ENCODE results near the gene HTRA1. TPM values are rescaled to one million over a fixed set of nuclear protein-coding genes. Genes with fewer than 3 reads are reported as not detected.

HTRA1 gene
- total RNA-seq, 2 experiments from 2014 or later = not detected

DNA sequence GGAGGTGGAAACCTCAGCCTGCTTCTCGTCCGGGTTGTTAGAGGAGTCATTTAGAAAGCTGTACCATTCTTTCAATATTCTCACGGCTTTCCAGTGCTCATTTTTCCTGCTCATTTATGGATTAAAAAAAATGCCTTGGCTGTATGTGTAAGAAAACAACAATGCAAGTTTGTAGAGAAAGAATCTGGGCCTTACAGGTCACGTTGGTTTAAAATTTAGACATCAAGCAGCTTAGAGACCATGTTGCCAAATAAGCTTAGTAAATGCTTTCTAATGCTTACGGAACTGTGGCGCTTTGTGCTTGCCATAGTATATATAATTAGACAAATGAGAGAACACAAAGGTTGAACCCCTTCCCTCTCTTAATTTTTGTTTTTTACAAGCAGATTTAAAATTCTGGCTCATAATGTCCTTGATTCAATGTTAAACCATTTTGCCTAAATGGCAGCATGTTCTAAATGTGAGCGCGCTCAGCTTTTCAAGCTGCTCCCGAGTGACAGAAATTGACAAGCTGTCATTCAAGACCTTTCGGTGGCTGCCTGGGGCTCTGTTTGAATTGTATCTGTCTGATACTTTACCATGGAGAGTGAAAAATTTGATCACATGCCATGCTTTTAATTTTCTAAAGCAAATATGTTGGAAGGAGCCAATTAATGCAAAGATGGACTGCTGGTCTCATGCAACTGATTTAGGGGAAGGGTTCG, 5.8 kb upstream of the HTRA1 start:
- POLR2A ChIA-PET = no interaction called here
- ATAC-seq (no peak), DNase-seq (no peak)
- no peak overlapping the region for H3K4me3 Mint-ChIP-seq
- intact Hi-C loops (cut with DNase I, micrococcal nuclease) = no loop called here
- no peak overlapping the region for H3K27ac Mint-ChIP-seq
- no peaks in the 10 kb centered on the region for H3K36me3 Mint-ChIP-seq (ENCODE audit: low read depth)
- peaks cover 29% of the 10 kb centered on the region for H3K27me3 Mint-ChIP-seq
- CTCF ChIA-PET = interaction anchor here (0.6 to 1.6 kb wide), 2 partner anchors 157 to 835 kb away, joined by 3 read pairs; no protein-coding TSS in a partner anchor
- no peaks in the 10 kb centered on the region for H3K9me3 Mint-ChIP-seq (ENCODE audit: low read depth)
- peaks cover under 1% of the 10 kb centered on the region for H3K4me1 Mint-ChIP-seq

DNA sequence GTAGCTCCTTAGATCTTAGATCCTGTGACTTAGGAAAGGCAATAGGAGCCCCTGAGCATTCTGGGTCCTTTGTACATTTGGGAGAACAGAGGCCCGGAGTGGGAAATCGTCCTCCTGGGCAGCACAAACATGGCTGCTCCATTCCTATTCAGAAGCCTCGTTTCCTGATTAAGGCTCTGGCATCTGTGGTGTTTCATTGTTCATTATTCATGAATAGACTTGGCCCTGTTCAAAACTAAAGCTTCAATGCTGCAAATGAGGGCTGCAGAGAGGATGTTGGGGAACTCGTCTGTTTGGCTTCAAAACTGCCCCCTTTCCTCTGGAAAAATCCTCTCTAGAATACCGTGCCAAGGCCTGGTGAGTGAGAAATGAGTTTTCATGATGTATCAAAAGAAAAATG, 3.4 kb upstream of the HTRA1 start:
- CTCF ChIA-PET = no interaction called here
- Mint-ChIP-seq H3K4me3 (no peak overlapping the region), H3K4me1 (peaks cover 9% of the 10 kb centered on the region), H3K27ac (no peak overlapping the region), H3K36me3 (ENCODE audit: low read depth) (no peaks in the 10 kb centered on the region), H3K27me3 (peaks cover 36% of the 10 kb centered on the region), H3K9me3 (ENCODE audit: low read depth) (no peaks in the 10 kb centered on the region)
- DNase-seq (no peak), ATAC-seq (no peak)
- intact Hi-C loops (cut with DNase I, micrococcal nuclease) = no loop called here
- POLR2A ChIA-PET = no interaction called here

DNA sequence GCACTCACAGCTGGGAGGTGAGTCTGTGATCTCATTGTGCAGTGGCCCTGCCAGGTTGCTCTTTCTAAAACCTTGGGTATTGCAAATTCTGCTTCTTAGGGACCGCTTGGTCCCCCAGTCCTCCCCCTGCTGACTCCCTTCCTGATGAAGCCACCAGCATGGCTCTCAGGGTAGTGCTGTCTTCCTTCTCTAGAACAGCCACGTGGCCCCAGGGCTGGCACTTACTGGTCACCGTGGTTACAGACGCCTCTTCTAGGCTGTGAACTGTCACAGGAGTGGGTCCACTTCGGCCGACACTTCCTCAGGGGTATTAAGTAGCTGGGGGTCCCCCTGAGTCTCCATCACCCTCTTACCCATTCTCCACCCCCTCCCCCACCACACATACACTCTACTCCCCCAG, 2.7 kb upstream of the HTRA1 start:
- DNase-seq = no peak
- intact Hi-C loops (cut with DNase I, micrococcal nuclease) = no loop called here
- no peak overlapping the region for H3K4me3 Mint-ChIP-seq
- POLR2A ChIA-PET = no interaction called here
- H3K27me3 Mint-ChIP-seq = peaks cover 44% of the 10 kb centered on the region
- peaks cover 9% of the 10 kb centered on the region for H3K4me1 Mint-ChIP-seq
- H3K9me3 Mint-ChIP-seq (ENCODE audit: low read depth) = no peaks in the 10 kb centered on the region
- no peak for ATAC-seq
- CTCF ChIA-PET = no interaction called here
- H3K36me3 Mint-ChIP-seq (ENCODE audit: low read depth) = no peaks in the 10 kb centered on the region
- no peak overlapping the region for H3K27ac Mint-ChIP-seq

DNA sequence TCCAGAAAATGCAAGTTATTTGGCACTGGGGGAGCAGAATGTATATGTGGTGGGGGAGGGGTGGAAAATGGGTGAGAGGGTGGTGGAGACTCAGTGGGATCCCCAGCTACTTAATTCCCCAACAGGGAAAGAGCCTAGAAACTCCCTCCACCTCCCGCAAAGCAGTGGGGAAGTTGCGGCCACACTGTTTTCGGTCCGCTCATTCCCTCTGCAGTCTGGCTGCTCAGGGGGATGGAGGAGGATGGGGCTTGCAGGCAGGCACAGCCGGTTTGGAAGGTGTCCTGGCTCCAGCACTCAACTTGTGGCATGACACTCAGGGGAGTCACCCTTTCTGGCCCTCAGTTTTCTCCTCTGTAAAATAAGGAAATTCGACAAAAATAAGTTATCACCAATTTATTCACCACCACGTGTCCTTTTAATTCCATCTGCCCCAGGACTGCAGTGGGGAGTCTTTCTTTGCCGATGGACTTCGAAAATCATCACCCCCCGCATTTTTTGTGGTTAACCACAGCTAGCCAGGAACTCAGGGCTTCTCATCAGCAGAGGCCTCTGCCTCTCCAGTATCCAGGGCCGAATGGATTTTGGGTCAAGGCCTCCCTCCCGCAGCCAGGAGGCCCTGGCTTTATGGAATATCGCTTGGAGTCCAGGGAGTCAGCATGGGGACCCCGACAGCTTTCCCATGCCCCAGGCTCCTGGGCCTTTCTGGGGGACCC, 1.6 kb upstream of the HTRA1 start:
- Mint-ChIP-seq H3K4me1 (peaks cover 9% of the 10 kb centered on the region), H3K4me3 (no peak overlapping the region), H3K9me3 (ENCODE audit: low read depth) (no peaks in the 10 kb centered on the region), H3K36me3 (ENCODE audit: low read depth) (no peaks in the 10 kb centered on the region), H3K27me3 (peaks cover 49% of the 10 kb centered on the region), H3K27ac (no peak overlapping the region)
- DNase-seq (no peak), ATAC-seq (no peak)
- intact Hi-C loops (cut with DNase I, micrococcal nuclease) = no loop called here
- POLR2A ChIA-PET = no interaction called here
- CTCF ChIA-PET = no interaction called here

DNA sequence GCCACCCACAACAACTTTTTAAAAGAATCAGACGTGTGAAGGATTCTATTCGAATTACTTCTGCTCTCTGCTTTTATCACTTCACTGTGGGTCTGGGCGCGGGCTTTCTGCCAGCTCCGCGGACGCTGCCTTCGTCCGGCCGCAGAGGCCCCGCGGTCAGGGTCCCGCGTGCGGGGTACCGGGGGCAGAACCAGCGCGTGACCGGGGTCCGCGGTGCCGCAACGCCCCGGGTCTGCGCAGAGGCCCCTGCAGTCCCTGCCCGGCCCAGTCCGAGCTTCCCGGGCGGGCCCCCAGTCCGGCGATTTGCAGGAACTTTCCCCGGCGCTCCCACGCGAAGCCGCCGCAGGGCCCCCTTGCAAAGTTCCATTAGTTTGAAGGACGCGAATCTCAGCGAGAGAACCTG, 461 bp upstream of the HTRA1 start:
- no peak for ATAC-seq
- no peaks in the 10 kb centered on the region for H3K36me3 Mint-ChIP-seq (ENCODE audit: low read depth)
- peaks cover 9% of the 10 kb centered on the region for H3K4me1 Mint-ChIP-seq
- H3K27me3 Mint-ChIP-seq = peaks cover 58% of the 10 kb centered on the region
- peak overlapping the region; percentile 6 for H3K4me3 Mint-ChIP-seq
- DNase-seq = no peak
- intact Hi-C loops (cut with DNase I, micrococcal nuclease) = no loop called here
- H3K9me3 Mint-ChIP-seq (ENCODE audit: low read depth) = no peaks in the 10 kb centered on the region
- ChIA-PET CTCF (interaction anchor here (0.6 kb wide), 1 partner anchor 940 kb away, joined by 3 read pairs; no protein-coding TSS in a partner anchor), POLR2A (no interaction called here)
- H3K27ac Mint-ChIP-seq = no peak overlapping the region

DNA sequence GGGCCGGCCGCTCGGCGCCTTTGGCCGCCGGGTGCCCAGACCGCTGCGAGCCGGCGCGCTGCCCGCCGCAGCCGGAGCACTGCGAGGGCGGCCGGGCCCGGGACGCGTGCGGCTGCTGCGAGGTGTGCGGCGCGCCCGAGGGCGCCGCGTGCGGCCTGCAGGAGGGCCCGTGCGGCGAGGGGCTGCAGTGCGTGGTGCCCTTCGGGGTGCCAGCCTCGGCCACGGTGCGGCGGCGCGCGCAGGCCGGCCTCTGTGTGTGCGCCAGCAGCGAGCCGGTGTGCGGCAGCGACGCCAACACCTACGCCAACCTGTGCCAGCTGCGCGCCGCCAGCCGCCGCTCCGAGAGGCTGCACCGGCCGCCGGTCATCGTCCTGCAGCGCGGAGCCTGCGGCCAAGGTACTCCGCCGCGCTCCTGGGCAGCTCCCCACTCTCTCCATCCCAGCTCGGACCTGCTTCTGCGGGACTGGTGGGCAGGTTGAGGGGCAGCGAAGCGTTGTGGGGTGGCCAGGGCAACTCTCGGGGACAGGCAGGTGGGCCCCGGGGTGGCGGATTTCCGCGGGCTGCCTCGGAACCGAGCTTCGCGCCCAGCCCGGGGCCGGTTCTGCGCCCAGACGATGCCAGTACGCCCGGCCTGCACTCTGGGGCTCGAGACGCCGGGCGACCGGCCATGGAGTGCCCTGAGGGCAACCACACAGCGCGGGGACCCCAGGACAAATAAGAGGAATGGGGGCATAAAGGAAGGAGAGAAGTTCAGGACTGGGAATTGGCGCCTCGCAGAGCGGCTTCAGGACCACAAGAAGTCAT, 578 bp downstream of the HTRA1 start:
- peak; percentile 28 for DNase-seq
- Mint-ChIP-seq H3K4me1 (peaks cover 9% of the 10 kb centered on the region), H3K36me3 (ENCODE audit: low read depth) (no peaks in the 10 kb centered on the region), H3K27me3 (peaks cover 57% of the 10 kb centered on the region), H3K4me3 (peak overlapping the region; percentile 63), H3K27ac (no peak overlapping the region), H3K9me3 (ENCODE audit: low read depth) (no peaks in the 10 kb centered on the region)
- ATAC-seq = peak; percentile 55
- CTCF ChIA-PET = interaction anchor here (0.9 to 1.6 kb wide), 2 partner anchors 26 to 163 kb away, joined by 3 to 4 read pairs; no protein-coding TSS in a partner anchor
- POLR2A ChIA-PET = no interaction called here
- intact Hi-C loops (cut with DNase I, micrococcal nuclease) = no loop called here

DNA sequence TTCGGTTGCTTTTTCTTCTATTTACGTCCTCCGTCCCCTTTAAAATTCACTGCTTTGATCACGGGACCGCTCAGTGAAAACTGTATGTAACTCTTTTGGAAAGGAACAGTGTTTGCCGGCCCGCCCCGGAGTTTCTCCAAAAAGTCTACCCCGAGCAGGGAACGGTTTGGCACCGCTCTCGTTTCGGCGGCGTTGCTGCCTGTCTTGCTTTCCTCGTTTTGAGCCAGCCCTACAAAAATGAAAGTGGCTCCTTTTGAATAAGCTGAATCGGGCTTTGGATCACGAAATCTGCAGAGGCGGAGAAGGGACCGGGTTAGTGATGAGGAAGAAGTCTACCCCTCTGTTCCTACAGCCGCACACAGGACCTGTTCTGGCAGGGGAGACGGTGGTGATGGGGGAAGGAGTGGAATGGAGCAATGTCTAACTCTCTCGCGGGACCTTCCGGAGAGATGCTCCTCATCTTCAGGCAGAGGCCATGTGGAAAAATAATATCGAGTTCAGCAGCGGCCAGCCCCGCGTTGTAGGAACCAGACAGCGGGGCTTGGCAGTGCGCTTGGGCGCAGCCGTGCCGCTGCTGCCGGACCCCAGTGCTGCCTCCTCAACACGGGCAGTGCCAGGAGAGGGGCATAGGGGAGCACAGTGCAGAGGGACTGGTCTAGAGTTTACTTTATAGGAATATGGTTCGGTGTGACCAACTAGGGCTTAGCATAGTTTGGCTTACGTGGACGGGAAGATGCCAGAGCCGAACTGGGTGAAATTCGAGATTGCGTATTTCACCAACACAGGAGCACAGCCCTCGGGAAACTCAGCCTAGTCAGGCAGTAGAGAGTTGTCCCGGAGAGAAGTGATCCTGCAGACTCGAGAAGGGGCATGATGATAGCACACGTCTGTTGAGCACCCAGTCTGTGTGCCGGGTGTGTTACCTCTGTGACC, 1.4 kb downstream of the HTRA1 start:
- CTCF ChIA-PET = interaction anchor here (1.6 kb wide), 1 partner anchor 164 kb away, joined by 4 read pairs; no protein-coding TSS in a partner anchor
- DNase-seq = peak; percentile 38

DNA sequence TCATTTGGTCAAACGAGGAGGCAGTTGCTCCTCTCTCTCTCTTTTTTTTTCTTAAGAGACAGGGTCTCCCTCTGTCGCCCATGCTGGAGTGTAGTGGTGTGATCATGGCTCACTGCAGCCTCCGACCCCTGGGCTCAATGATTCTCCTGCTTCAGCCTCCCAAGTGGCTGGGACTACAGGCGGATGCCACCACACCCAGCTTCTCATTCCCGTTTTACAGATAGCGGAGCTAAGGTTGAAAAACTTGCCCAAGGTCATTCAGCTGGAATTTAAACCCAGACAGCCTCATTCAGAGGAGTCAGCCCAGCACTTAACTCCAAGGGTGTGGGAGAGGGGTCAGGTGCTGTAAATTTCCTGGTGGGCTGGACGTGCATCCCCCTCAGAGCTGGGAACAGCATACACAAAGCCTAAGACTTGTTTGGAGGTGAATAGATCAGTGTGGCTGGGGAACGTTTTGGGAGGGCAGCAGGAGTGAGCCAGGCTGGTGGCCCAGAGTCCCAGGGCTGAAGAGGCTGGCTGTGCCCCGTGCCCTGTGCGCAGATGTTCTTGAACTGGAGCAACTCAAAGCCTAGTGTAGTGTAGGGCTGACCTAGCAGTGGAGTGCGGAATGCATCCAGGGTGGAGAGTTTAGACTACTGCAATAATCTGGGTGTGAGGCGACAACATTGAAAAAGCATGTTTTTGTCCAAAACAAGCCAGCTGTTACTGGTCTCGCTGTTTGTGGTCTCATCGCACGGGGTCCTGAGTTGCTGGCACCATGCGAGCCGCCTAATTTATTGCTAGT, 2.3 kb downstream of the HTRA1 start:
- Mint-ChIP-seq H3K27ac (no peak overlapping the region), H3K9me3 (ENCODE audit: low read depth) (no peaks in the 10 kb centered on the region), H3K36me3 (ENCODE audit: low read depth) (no peaks in the 10 kb centered on the region), H3K4me1 (peaks cover 9% of the 10 kb centered on the region), H3K27me3 (peaks cover 54% of the 10 kb centered on the region), H3K4me3 (no peak overlapping the region)
- POLR2A ChIA-PET = no interaction called here
- intact Hi-C loops (cut with DNase I, micrococcal nuclease) = no loop called here
- CTCF ChIA-PET = no interaction called here
- DNase-seq (no peak), ATAC-seq (no peak)

More for the DNA sequence above, 1.4 kb downstream of the HTRA1 start:
- intact Hi-C loops (cut with DNase I, micrococcal nuclease) = no loop called here
- POLR2A ChIA-PET = no interaction called here
- Mint-ChIP-seq H3K9me3 (ENCODE audit: low read depth) (no peaks in the 10 kb centered on the region), H3K27ac (no peak overlapping the region), H3K27me3 (peaks cover 59% of the 10 kb centered on the region), H3K36me3 (ENCODE audit: low read depth) (no peaks in the 10 kb centered on the region), H3K4me3 (peak overlapping the region; percentile 63), H3K4me1 (peaks cover 9% of the 10 kb centered on the region)
- ATAC-seq = peak; percentile 43

DNA sequence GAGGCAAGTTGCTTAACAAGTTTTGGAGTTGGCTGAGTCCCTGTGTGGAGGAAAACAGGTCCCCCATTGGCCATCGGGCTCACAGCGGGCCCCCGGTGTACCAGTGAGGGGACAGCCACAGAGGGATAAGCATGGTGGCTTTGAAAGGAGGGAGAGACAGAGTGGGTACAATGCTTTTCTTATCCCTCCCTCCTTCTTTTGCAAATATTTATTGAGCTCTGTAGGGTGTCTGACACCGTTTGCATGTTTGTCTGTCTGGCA, 2.8 kb downstream of the HTRA1 start:
- Mint-ChIP-seq H3K9me3 (ENCODE audit: low read depth) (no peaks in the 10 kb centered on the region), H3K4me1 (peaks cover 9% of the 10 kb centered on the region), H3K4me3 (no peak overlapping the region), H3K27me3 (peaks cover 53% of the 10 kb centered on the region), H3K27ac (no peak overlapping the region), H3K36me3 (ENCODE audit: low read depth) (no peaks in the 10 kb centered on the region)
- no peak for DNase-seq
- intact Hi-C loops (cut with DNase I, micrococcal nuclease) = no loop called here
- ChIA-PET CTCF (no interaction called here), POLR2A (no interaction called here)
- no peak for ATAC-seq

DNA sequence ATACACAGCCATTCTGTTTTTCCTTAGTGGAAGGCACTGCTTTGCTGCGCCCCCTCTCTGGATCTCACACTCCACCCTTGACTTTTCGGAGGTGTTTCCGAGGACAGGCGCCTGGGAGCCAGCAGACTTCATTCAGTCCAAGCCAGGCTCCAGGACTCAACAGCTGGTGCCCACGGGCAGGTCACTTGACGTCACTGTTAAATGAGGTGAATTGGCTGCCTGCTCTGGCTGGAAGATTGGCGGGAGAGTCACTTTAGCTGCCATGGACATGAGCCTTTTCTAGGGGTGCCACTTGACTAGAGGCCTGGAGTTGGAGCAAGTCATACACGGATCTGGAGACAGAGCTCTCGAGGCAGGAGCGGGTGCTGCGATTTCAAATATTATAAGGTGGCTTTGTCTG, 3.2 kb downstream of the HTRA1 start:
- H3K36me3 Mint-ChIP-seq (ENCODE audit: low read depth) = no peaks in the 10 kb centered on the region
- no peak overlapping the region for H3K27ac Mint-ChIP-seq
- H3K4me3 Mint-ChIP-seq = no peak overlapping the region
- H3K9me3 Mint-ChIP-seq (ENCODE audit: low read depth) = no peaks in the 10 kb centered on the region
- peaks cover 9% of the 10 kb centered on the region for H3K4me1 Mint-ChIP-seq
- ChIA-PET CTCF (no interaction called here), POLR2A (no interaction called here)
- DNase-seq (no peak), ATAC-seq (no peak)
- intact Hi-C loops (cut with DNase I, micrococcal nuclease) = no loop called here
- peaks cover 49% of the 10 kb centered on the region for H3K27me3 Mint-ChIP-seq
